SH-SY5Y (cell line): Measurements from ENCODE around the gene SLC41A3.

Source experiments
- GATA2 ChIP-seq: IDR thresholded peaks from 2 replicates; pipeline ENCODE4 v1.6.1; 2011; ENCODE audit warnings: mild to moderate bottlenecking, low read depth, low read length
- GATA3 ChIP-seq: IDR thresholded peaks from 2 replicates; pipeline ENCODE4 v1.6.1; 2011; ENCODE audit warnings: low read depth, mild to moderate bottlenecking, low read length, moderate library complexity

GRCh38 chr3:126113238-126113555 is 29.3 kb upstream of the SLC41A3 start:
- no peak for TF ChIP-seq GATA3
- TF ChIP-seq GATA2, result no peak
